Astrocyte (in vitro differentiated cells and primary cell): Measurements from ENCODE around the gene C1orf21.

Experiments
- EZH2 ChIP-seq: IDR thresholded peaks from 2 replicates; pipeline ENCODE4 v1.6.1; 2012; ENCODE audit warnings: mild to moderate bottlenecking, low read length, inconsistent platforms; ENCODE audit not compliant: insufficient read depth
- TF ChIP-seq, protein P1 (sequence below): IDR thresholded peaks from 2 replicates; pipeline ENCODE4 v1.5.1; 2011; ENCODE audit warnings: low read depth, mild to moderate bottlenecking, inconsistent platforms, low read length, moderate library complexity; ENCODE audit not compliant: insufficient read depth

DNA sequence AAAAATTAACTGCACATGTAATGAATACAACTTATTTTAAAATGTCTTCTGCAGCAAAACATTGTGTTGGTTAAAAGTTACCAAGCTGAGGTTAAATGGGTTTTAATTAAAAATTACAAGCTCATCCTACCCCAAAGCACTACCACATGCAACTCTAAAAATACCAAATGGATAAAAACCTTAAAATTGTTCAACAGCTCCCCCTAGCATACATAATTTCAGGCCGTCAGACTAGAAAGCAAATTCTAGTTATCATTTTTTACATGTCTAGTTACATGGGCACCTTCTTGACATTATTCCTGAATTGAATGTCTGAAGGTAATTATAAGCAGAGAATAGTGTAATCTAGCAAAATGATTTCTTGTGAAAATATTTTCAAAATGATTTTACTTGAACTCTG is 176.5 kb downstream of the C1orf21 start:
- TF ChIP-seq, protein P1, sequence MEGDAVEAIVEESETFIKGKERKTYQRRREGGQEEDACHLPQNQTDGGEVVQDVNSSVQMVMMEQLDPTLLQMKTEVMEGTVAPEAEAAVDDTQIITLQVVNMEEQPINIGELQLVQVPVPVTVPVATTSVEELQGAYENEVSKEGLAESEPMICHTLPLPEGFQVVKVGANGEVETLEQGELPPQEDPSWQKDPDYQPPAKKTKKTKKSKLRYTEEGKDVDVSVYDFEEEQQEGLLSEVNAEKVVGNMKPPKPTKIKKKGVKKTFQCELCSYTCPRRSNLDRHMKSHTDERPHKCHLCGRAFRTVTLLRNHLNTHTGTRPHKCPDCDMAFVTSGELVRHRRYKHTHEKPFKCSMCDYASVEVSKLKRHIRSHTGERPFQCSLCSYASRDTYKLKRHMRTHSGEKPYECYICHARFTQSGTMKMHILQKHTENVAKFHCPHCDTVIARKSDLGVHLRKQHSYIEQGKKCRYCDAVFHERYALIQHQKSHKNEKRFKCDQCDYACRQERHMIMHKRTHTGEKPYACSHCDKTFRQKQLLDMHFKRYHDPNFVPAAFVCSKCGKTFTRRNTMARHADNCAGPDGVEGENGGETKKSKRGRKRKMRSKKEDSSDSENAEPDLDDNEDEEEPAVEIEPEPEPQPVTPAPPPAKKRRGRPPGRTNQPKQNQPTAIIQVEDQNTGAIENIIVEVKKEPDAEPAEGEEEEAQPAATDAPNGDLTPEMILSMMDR = peak; percentile 48
- no peak for TF ChIP-seq EZH2
